Ishikawa (cell line): ENCODE measurements around the gene DNER.

Source experiments
- CEBPB ChIP-seq: IDR thresholded peaks from 2 replicates; pipeline ENCODE4 v1.6.1; 2012
- CREB1 ChIP-seq: IDR thresholded peaks from 2 replicates; pipeline ENCODE4 v1.6.1; 2012; ENCODE audit warnings: low read depth
- EGR1 ChIP-seq: IDR thresholded peaks from 2 replicates; pipeline ENCODE4 v1.6.1; 2012
- EP300 ChIP-seq: IDR thresholded peaks from 2 replicates; pipeline ENCODE4 v1.6.1; 2012; ENCODE audit warnings: borderline replicate concordance
- FOXM1 ChIP-seq: IDR thresholded peaks from 2 replicates; pipeline ENCODE4 v1.6.1; 2012; ENCODE audit warnings: low read depth, borderline replicate concordance
- NFIC ChIP-seq: IDR thresholded peaks from 2 replicates; pipeline ENCODE4 v1.6.1; 2012
- RAD21 ChIP-seq: IDR thresholded peaks from 2 replicates; pipeline ENCODE4 v1.6.1; 2012; ENCODE audit warnings: low read depth
- TAF1 ChIP-seq: IDR thresholded peaks from 2 replicates; pipeline ENCODE4 v1.6.1; 2012; ENCODE audit warnings: low read depth, mild to moderate bottlenecking
- TCF12 ChIP-seq: IDR thresholded peaks from 2 replicates; pipeline ENCODE4 v1.6.1; 2012; ENCODE audit warnings: low read depth
- TEAD4 ChIP-seq: IDR thresholded peaks from 2 replicates; pipeline ENCODE4 v1.6.1; 2012
- YY1 ChIP-seq: IDR thresholded peaks from 2 replicates; pipeline ENCODE4 v1.6.1; 2012; ENCODE audit warnings: low read depth
- ZBTB7A ChIP-seq: IDR thresholded peaks from 2 replicates; pipeline ENCODE4 v1.6.1; 2012; ENCODE audit warnings: low read depth
- TF ChIP-seq, protein P1 (sequence below): IDR thresholded peaks from 2 replicates; pipeline ENCODE4 v1.6.1; 2012; ENCODE audit warnings: low read depth, mild to moderate bottlenecking
- TF ChIP-seq, protein P2 (sequence below): IDR thresholded peaks from 2 replicates; pipeline ENCODE4 v1.6.1; 2012
- TF ChIP-seq, protein P3 (sequence below): IDR thresholded peaks from 2 replicates; pipeline ENCODE4 v1.6.1; 2012

DNER gene

DNA sequence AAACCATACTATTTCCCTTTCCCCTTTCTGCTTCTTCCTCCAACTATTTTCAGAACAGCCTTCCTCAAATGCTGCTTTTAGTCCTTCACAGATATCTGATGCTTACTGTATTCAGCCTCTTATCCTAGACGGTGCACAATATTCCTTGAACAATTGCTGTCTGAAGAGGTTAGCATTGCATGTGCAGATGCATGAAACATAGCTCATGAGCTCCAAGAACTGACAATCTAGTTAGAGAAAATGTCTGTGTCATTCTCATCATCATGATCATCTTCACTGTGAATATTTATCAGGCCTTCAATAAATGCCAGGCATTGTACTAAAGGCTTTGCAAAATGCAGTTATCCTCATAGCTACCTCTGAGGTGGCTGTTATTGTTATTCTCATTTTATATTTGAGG, 190.7 kb downstream of the DNER start:
- no peak for TF ChIP-seq EGR1
- TF ChIP-seq EP300 = no peak

DNA sequence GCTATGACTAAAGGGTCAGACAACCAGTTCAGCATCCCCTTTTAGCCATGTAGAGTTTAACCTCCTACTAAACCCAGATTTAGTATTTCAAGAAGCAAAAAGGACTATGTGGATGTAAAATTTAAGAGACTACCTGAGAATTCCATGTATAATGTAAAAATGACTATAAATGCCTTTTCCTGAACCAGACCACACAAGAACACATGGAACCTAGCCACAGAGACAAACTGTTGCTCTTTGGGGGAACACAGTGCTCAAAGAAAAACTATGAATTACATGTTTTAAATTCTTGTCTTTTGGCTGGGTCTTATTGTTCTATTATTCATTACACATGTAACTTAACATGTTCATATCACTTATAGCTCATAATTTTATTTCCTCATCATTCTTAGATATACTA, 192.8 kb downstream of the DNER start:
- no peak for TF ChIP-seq ZBTB7A
- TF ChIP-seq TCF12 = no peak
- TF ChIP-seq NFIC = no peak
- TF ChIP-seq, protein P1, sequence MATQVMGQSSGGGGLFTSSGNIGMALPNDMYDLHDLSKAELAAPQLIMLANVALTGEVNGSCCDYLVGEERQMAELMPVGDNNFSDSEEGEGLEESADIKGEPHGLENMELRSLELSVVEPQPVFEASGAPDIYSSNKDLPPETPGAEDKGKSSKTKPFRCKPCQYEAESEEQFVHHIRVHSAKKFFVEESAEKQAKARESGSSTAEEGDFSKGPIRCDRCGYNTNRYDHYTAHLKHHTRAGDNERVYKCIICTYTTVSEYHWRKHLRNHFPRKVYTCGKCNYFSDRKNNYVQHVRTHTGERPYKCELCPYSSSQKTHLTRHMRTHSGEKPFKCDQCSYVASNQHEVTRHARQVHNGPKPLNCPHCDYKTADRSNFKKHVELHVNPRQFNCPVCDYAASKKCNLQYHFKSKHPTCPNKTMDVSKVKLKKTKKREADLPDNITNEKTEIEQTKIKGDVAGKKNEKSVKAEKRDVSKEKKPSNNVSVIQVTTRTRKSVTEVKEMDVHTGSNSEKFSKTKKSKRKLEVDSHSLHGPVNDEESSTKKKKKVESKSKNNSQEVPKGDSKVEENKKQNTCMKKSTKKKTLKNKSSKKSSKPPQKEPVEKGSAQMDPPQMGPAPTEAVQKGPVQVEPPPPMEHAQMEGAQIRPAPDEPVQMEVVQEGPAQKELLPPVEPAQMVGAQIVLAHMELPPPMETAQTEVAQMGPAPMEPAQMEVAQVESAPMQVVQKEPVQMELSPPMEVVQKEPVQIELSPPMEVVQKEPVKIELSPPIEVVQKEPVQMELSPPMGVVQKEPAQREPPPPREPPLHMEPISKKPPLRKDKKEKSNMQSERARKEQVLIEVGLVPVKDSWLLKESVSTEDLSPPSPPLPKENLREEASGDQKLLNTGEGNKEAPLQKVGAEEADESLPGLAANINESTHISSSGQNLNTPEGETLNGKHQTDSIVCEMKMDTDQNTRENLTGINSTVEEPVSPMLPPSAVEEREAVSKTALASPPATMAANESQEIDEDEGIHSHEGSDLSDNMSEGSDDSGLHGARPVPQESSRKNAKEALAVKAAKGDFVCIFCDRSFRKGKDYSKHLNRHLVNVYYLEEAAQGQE = no peak
- TF ChIP-seq, protein P2, sequence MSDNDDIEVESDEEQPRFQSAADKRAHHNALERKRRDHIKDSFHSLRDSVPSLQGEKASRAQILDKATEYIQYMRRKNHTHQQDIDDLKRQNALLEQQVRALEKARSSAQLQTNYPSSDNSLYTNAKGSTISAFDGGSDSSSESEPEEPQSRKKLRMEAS = no peak
- no peak for TF ChIP-seq EP300
- no peak for TF ChIP-seq TAF1
- no peak for TF ChIP-seq EGR1
- TF ChIP-seq, protein P3, sequence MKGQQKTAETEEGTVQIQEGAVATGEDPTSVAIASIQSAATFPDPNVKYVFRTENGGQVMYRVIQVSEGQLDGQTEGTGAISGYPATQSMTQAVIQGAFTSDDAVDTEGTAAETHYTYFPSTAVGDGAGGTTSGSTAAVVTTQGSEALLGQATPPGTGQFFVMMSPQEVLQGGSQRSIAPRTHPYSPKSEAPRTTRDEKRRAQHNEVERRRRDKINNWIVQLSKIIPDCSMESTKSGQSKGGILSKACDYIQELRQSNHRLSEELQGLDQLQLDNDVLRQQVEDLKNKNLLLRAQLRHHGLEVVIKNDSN = no peak
- no peak for TF ChIP-seq YY1
- no peak for TF ChIP-seq CREB1

DNA sequence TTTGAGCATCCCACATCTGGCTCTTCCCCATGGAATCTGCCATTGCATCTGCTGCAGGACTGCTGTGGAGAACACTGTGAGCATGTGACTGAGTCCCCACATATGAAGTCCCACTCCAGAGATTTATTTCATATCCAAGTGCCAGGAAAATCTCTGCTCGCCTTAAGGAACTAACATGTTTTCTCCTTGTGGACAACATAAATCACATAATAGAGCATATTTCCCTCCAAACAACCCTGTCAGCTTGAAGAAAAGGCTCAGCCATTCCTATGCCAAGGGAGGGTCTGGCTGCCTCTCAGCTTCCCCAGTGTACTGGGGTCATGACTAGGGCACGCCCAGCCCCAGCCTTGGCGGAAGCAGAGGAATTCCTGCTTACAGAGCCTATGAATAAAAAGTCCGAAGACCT, 193.7 kb downstream of the DNER start:
- TF ChIP-seq EP300 = no peak
- no peak for TF ChIP-seq RAD21
- TF ChIP-seq, protein P2 = no peak
- no peak for TF ChIP-seq YY1
- TF ChIP-seq, protein P3 = no peak
- no peak for TF ChIP-seq FOXM1
- TF ChIP-seq CEBPB = no peak
- no peak for TF ChIP-seq NFIC
- no peak for TF ChIP-seq EGR1
- TF ChIP-seq ZBTB7A = no peak
- TF ChIP-seq, protein P1 = no peak
- no peak for TF ChIP-seq CREB1
- TF ChIP-seq TAF1 = no peak
- TF ChIP-seq TEAD4 = no peak
- TF ChIP-seq TCF12 = no peak

DNA sequence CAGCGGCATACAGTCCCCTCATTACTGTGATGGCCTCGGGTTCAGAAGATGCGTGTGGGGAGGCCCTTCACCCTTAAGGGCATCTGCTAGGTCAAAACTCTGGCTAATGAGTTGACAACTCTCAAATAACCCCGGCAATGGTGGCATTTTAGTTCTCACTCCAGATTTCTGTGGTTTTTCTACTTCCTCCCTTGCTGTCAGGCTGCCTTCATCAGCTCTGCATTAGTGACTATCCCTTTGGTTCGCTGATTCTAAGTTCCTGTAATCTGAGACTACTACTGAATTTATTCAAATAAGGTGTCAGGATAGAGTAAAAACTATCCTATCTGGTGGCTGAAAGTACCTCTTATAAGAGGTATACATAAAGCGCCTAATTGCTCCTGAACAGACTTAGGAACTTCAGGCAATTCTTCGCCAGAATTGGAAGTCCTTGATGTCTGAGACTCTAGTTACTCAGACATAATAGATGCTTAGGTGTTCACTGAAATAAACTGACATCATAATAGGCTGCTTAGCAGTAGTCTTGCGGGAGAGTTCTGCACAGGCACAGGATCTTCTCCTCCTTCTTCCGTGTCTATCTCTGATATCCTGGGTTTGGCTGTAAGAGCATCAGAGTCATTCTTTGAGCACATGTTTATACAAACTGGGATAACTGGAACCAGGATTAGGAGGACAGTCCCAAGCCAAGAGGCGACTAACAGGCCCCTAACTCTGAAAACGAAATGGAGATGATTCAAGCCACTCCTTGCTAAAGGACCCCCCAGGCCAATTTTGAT, 194.5 kb downstream of the DNER start:
- TF ChIP-seq EGR1 (no peak), FOXM1 (no peak)
- TF ChIP-seq, protein P3 = no peak
- TF ChIP-seq, protein P1 = no peak
- TF ChIP-seq, protein P2 = no peak
